ENCODE data around the gene ATAD1. TPM values are rescaled to one million over a fixed set of nuclear protein-coding genes. Genes with fewer than 3 reads are reported as not detected.
A peak's percentile ranks its signal among the peaks of the same experiment; 100 is the strongest.

The ATAD1 gene
- total and polyA plus RNA-seq, 10 of the 15 experiments (the other 5 are each of a cell fraction or from before 2014, with no cell fraction given) = 24.7 to 59.3 (median 41.1) TPM

GRCh38 chr10:87863053-87863943, 45.3 kb upstream of the ATAD1 start, which contains the start of the genes KLLN and PTEN (continued):
- TF ChIP-seq ZNF687 (IDR thresholded peaks at IDR 0.05) (peak; percentile 69), HSF1 (IDR thresholded peaks at IDR 0.05; ENCODE audit: low read depth, low read length) (no peak), ZBTB11 (CRISPR knock-in tag; IDR thresholded peaks at IDR 0.05) (no peak), SIX5 (IDR thresholded peaks at IDR 0.05; ENCODE audit: low read depth, low read length, severe bottlenecking) (no peak), MLLT1 (IDR thresholded peaks at IDR 0.05) (peak; percentile 51; the same call in 1 of the 2 replicates), EGR1 (IDR thresholded peaks at IDR 0.05; ENCODE audit: borderline replicate concordance in 1 of 2, low read depth in 2 of 2, low read length in 2 of 2) (peak; percentile 24 to 75), IRF5 (IDR thresholded peaks at IDR 0.05; ENCODE audit: borderline replicate concordance) (no peak), ELK1 (IDR thresholded peaks at IDR 0.05; ENCODE audit: low read depth, low read length) (peak; percentile 72; the same call in 1 of the 2 replicates), MTA3 (IDR thresholded peaks at IDR 0.05; ENCODE audit: borderline replicate concordance, low read length) (no peak), SMAD1 (IDR thresholded peaks at IDR 0.05; ENCODE audit: low read depth, partially characterized antibody) (no peak), POLR2AphosphoS5 (IDR thresholded peaks at IDR 0.05; ENCODE audit: low read length) (peak; percentile 79; the same call in 1 of the 2 replicates), SUPT20H (IDR thresholded peaks at IDR 0.05; ENCODE audit: borderline replicate concordance, control insufficient read depth, low read depth, low read length) (no peak), TCF12 (IDR thresholded peaks at IDR 0.05; ENCODE audit: low read depth, low read length) (peak; percentile 47; the same call in 1 of the 2 replicates), ESRRA (IDR thresholded peaks at IDR 0.05; ENCODE audit: low read length) (no peak)

Data from GM12878 (cell line).